Panc1 (cell line): ENCODE results near the gene MT1H. TPM values are rescaled to one million over a fixed set of nuclear protein-coding genes. Genes with fewer than 3 reads are reported as not detected.

Source experiments
- ATAC-seq: fragments of 200-7000 bp; cut with Tn5 transposase; 2 replicates; pipeline ENCODE4 v1.9.1; 2020; ENCODE audit warnings: mild to moderate bottlenecking, moderate library complexity
- BruUV-seq: library from RNA; stranded (reverse); fragments of 400-500 nt; replicated peaks from 2 replicates; lab custom pipeline; 2021; lab: Mats Ljungman, UMichigan
- CTCF ChIA-PET: fragments of 300-600 bp; sonication (Branson Sonifier 250); formaldehyde crosslinking; loops from one replicate; lab custom pipeline; 2022; ENCODE audit warnings: antibody characterized with exemption; lab: Charles Lee
- POLR2A ChIA-PET: fragments of 300-600 bp; sonication (Branson Sonifier 250); formaldehyde crosslinking; loops from one replicate; lab custom pipeline; 2022; ENCODE audit warnings: antibody characterized with exemption; lab: Charles Lee
- DNase-seq: peaks from one replicate; pipeline ENCODE4 v3.0.0-alpha.2; 2010; ENCODE audit warnings: low read depth, low spot score
- H3K27ac ChIP-seq: 2 replicates; pipeline ENCODE4 v1.5.1; 2011; ENCODE audit warnings: mild to moderate bottlenecking, low read length, inconsistent platforms
- H3K27me3 ChIP-seq: fragments of 200-500 bp; sonication (Bioruptor generic); 2 replicates; pipeline ENCODE4 v1.6.0; 2014; ENCODE audit warnings: low read length, inconsistent platforms; ENCODE audit not compliant: control insufficient read depth, insufficient read depth
- H3K36me3 ChIP-seq: fragments of 200-500 bp; sonication (Bioruptor generic); 2 replicates; pipeline ENCODE4 v1.5.1; 2014; ENCODE audit warnings: inconsistent platforms, mild to moderate bottlenecking, low read length, moderate library complexity; ENCODE audit not compliant: control insufficient read depth, insufficient read depth
- H3K4me1 ChIP-seq: 2 replicates; pipeline ENCODE4 v1.5.1; 2011; ENCODE audit warnings: inconsistent platforms, mild to moderate bottlenecking, low read length, moderate library complexity; ENCODE audit not compliant: control insufficient read depth, insufficient read depth
- H3K4me3 ChIP-seq, 2 experiments: 2 replicates each; pipeline ENCODE4 v1.5.1; 2011 to 2012; ENCODE audit warnings: low read depth in 2 of 2, low read length in 2 of 2, mild to moderate bottlenecking in 2 of 2, inconsistent platforms in 1 of 2, moderate library complexity in 1 of 2
- H3K9me3 ChIP-seq: fragments of 200-500 bp; sonication (Bioruptor generic); 2 replicates; pipeline ENCODE4 v1.5.1; 2014; ENCODE audit warnings: low read depth, mild to moderate bottlenecking, inconsistent platforms, low read length, moderate library complexity; ENCODE audit not compliant: control insufficient read depth, insufficient read depth
- CTCF ChIP-seq: fragments of 450-650 bp; IDR thresholded peaks from 2 replicates; pipeline ENCODE4 v1.5.1; 2017; ENCODE audit warnings: mild to moderate bottlenecking
- POLR2AphosphoS5 ChIP-seq: IDR thresholded peaks from 2 replicates; pipeline ENCODE4 v1.6.1; 2012; ENCODE audit warnings: mild to moderate bottlenecking, low read depth, low read length, moderate library complexity
- REST ChIP-seq, 2 experiments: IDR thresholded peaks; 2 replicates each; pipeline ENCODE4 v1.6.1; 2011 to 2012; ENCODE audit warnings: low read depth in 2 of 2, control low read depth in 1 of 2, low read length in 1 of 2, mild to moderate bottlenecking in 1 of 2, moderate library complexity in 1 of 2; ENCODE audit not compliant: insufficient read depth in 1 of 2
- SIN3A ChIP-seq: IDR thresholded peaks from 2 replicates; pipeline ENCODE4 v1.6.1; 2012; ENCODE audit warnings: low read depth, mild to moderate bottlenecking, low read length, moderate library complexity, borderline replicate concordance; ENCODE audit not compliant: insufficient read depth
- TCF7L2 ChIP-seq: IDR thresholded peaks from 2 replicates; pipeline ENCODE4 v1.6.1; 2011; ENCODE audit warnings: mild to moderate bottlenecking, low read depth, low read length, inconsistent platforms
- in situ Hi-C: cut with HindIII; loops from 2 replicates; pipeline ENCODE4 v1.10.0; 2016; ENCODE audit warnings: low sequenced_read_pairs, low pct_unique_long_range_greater_than_20kb
- intact Hi-C: fragments of 100-400 bp; cut with micrococcal nuclease; formaldehyde crosslinking; loops from one replicate; pipeline ENCODE4 v1.10.0; 2022; ENCODE audit not compliant: unreplicated experiment
- total RNA-seq: library from RNA; stranded (reverse); gene quantifications from one replicate; pipeline ENCODE4 v1.2.1, GENCODE V29; 2021; ENCODE audit not compliant: unreplicated experiment

MT1H gene
- total RNA-seq, 1 experiment from 2014 or later, result not detected

- no peaks in the 10 kb centered on the region for H3K36me3 ChIP-seq
- H3K27ac ChIP-seq, result no peak overlapping the region
- H3K27me3 ChIP-seq, result no peaks in the 10 kb centered on the region
- BruUV-seq, result no TSS peak
- in situ Hi-C loops, result no loop called here
- H3K4me3 ChIP-seq, result no peak overlapping the region
- H3K4me1 ChIP-seq, result peaks cover 14% of the 10 kb centered on the region; the same call in 1 of the 2 replicates
- intact Hi-C loops, result no loop called here
- TF ChIP-seq SIN3A (no peak), POLR2AphosphoS5 (no peak), CTCF (no peak), TCF7L2 (no peak), REST (IDR thresholded peaks at IDR 0.05; ENCODE audit: insufficient read depth in 1 of 2, low read depth in 2 of 2, low read length in 1 of 2) (no peak)
- POLR2A ChIA-PET, result no interaction called here
- ATAC-seq, result no peak
- CTCF ChIA-PET, result no interaction called here
- no peak for DNase-seq
- H3K9me3 ChIP-seq, result no peaks in the 10 kb centered on the region
Observed at GRCh38 chr16:56634715-56635440, 34.7 kb upstream of the MT1H start.

GRCh38 chr16:56635441-56635967 lies 34.1 kb upstream of the MT1H start:
- intact Hi-C loops, result no loop called here
- TF ChIP-seq TCF7L2 (no peak), SIN3A (no peak), REST (IDR thresholded peaks at IDR 0.05; ENCODE audit: insufficient read depth in 1 of 2, low read depth in 2 of 2, low read length in 1 of 2) (no peak), POLR2AphosphoS5 (no peak), CTCF (no peak)
- Histone ChIP-seq H3K4me3 (no peak overlapping the region), H3K36me3 (no peaks in the 10 kb centered on the region), H3K27me3 (no peaks in the 10 kb centered on the region), H3K27ac (no peak overlapping the region), H3K4me1 (peaks cover 14% of the 10 kb centered on the region; the same call in 1 of the 2 replicates), H3K9me3 (no peaks in the 10 kb centered on the region)
- ATAC-seq (no peak), DNase-seq (no peak)
- ChIA-PET CTCF (no interaction called here), POLR2A (no interaction called here)
- in situ Hi-C loops, result no loop called here
- BruUV-seq, result no TSS peak
